ENCODE results near the gene WDR43.

The WDR43 gene

DNA sequence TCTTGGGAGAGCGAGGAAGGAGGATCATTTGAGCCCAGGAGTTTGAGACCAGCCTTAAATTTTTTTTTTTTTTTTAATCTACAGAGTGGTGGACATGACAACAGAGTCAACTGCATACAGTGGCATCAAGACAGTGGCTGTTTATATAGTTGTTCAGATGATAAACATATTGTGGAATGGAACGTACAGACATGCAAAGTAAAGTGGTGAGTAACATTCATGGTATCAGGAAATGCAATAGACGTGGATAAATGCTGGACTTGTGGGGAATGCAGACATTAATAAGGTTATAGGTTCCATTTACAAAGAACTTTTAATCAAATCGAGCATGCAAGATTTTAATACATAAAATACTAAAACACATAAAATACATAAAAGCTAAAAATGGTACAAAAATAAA lies 11.9 kb downstream of the WDR43 start:
- no peak overlapping the region for H3K27ac ChIP-seq
- POLR2A ChIA-PET (ENCODE audit: low non-redundant PET) = no interaction called here
- TF ChIP-seq, protein P1, sequence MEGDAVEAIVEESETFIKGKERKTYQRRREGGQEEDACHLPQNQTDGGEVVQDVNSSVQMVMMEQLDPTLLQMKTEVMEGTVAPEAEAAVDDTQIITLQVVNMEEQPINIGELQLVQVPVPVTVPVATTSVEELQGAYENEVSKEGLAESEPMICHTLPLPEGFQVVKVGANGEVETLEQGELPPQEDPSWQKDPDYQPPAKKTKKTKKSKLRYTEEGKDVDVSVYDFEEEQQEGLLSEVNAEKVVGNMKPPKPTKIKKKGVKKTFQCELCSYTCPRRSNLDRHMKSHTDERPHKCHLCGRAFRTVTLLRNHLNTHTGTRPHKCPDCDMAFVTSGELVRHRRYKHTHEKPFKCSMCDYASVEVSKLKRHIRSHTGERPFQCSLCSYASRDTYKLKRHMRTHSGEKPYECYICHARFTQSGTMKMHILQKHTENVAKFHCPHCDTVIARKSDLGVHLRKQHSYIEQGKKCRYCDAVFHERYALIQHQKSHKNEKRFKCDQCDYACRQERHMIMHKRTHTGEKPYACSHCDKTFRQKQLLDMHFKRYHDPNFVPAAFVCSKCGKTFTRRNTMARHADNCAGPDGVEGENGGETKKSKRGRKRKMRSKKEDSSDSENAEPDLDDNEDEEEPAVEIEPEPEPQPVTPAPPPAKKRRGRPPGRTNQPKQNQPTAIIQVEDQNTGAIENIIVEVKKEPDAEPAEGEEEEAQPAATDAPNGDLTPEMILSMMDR (conservative IDR thresholded peaks at IDR 0.05; ENCODE audit: low read depth) = no peak
- DNase-seq (ENCODE audit: low spot score) = no peak
- CTCF ChIA-PET = no interaction called here

DNA sequence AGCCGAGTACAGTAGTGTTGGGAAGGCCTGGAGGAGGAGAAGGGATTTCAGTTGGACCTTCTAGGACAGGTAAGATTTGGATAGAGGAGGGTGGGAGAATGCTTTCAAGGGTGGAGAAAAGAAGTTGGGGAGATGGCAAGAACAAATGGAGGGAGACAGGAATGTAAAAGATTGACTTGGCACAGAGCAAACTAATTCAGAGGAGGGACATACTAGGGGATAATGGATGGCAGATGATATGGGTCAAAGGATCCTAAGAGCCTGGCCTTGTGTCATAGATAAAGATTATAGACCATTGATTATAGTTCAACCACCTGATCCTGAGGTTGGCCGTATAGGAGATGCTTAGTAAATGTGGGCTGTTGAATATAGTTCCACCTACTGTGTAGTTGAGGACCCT lies 12.4 kb downstream of the WDR43 start:
- TF ChIP-seq, protein P1 (conservative IDR thresholded peaks at IDR 0.05; ENCODE audit: low read depth) = no peak
- CTCF ChIA-PET = no interaction called here
- POLR2A ChIA-PET (ENCODE audit: low non-redundant PET) = no interaction called here
- H3K27ac ChIP-seq = no peak overlapping the region
- no peak for DNase-seq (ENCODE audit: low spot score)

DNA sequence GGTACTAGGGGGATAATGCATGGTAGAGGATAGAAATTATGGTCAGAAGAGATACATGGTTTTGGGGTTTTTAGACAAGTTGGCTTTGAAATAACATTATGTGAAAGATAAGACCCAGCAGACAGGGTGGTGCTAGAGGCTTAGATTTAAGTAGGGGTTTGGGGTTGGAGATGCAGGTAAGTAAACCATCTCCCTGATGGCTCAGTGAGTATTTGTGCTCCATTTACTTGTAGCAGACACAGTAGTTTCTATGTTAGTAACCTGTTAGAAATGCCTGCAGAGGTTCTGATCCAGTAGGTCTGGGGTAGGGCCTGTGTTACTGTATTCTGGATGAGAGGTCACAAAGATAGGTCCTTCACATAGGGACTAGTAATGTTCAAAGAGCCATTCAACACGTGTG lies 13.7 kb downstream of the WDR43 start:
- POLR2A ChIA-PET (ENCODE audit: low non-redundant PET) = no interaction called here
- DNase-seq (ENCODE audit: low spot score) = no peak
- CTCF ChIA-PET = no interaction called here
- no peak overlapping the region for H3K27ac ChIP-seq
- TF ChIP-seq, protein P1 (conservative IDR thresholded peaks at IDR 0.05; ENCODE audit: low read depth) = no peak

DNA sequence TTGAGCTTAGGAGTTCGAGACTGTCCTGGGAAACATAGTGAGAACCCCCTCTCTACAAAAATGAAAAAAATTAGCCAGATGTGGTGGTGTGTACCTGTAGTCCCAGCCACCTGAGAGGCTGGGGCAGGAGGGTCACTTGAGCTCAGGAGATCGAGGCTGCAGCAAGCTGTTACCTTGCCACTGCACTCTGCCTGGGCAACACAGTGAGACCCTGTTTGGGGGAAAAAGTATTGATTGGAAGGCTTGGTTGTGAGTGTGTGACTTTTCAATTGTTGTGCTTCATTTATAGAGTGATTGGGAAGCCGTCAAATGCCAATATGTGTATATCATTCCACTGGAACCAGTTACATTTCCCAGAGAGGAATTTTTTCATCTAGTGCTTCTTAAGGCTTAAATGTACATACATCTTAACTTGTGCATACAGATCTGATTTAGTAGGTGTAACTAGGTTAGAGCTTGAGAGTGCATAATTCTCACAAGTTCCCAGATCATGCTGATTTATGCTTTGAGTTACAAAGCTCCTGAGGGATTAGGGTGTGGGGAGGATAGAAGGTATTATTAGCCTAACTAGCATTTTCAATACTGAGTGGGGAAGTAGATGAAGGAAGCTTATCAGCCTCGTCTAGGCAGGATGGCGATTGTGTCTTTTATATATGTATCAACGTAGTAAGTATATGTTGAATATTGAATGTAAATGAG lies 15.3 kb downstream of the WDR43 start:
- no peak for DNase-seq (ENCODE audit: low spot score)

DNA sequence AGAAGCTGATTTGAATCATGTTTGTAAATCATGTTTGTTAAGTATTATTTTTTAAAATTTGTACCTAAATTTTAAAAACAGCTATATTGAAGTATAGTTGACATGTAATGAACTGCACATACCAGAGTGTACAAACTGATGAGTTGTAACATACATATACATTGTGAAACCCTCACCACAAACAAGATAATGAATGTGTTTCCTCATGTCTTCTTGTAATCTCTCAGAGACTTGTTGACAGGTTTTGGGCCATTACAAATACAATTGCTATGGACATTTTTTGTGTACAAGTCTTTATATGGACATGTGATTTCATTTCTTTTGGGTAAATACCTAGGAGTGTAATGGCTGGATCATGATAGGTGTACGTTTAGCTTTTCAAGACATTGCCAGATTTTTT lies 21.5 kb downstream of the WDR43 start:
- DNase-seq (ENCODE audit: low spot score) = no peak
- POLR2A ChIA-PET (ENCODE audit: low non-redundant PET) = no interaction called here
- H3K27ac ChIP-seq = no peak overlapping the region
- TF ChIP-seq, protein P1 (conservative IDR thresholded peaks at IDR 0.05; ENCODE audit: low read depth) = no peak
- CTCF ChIA-PET = no interaction called here

More for the DNA sequence above, 15.3 kb downstream of the WDR43 start:
- no peak overlapping the region for H3K27ac ChIP-seq
- ChIA-PET POLR2A (ENCODE audit: low non-redundant PET) (no interaction called here), CTCF (no interaction called here)
- TF ChIP-seq, protein P1 (conservative IDR thresholded peaks at IDR 0.05; ENCODE audit: low read depth) = no peak

DNA sequence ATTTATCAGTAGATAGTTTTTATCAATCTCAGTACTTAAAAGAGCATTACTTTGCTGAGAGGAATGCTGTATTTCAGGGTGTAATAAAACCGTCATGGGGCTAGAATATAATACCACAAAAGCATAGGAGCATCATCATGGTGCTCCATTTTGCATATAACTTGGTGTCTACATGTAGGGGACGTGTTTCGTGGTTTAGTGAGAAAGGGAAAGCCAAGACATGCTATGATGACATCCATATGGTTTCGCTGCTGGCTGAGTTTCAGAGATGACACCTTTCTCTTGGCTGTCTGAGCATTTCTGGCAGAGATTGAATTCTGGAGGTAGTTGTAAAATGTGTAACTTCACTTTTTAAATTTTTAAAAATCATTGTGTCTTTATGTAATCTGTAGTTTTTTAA lies 32.4 kb downstream of the WDR43 start:
- TF ChIP-seq, protein P1 (conservative IDR thresholded peaks at IDR 0.05; ENCODE audit: low read depth) = no peak
- POLR2A ChIA-PET (ENCODE audit: low non-redundant PET) = no interaction called here
- no peak overlapping the region for H3K27ac ChIP-seq
- CTCF ChIA-PET = no interaction called here
- no peak for DNase-seq (ENCODE audit: low spot score)

All from RWPE1 (cell line).